Spleen (tissue), 11 donors: ENCODE data around the gene LRRC56. TPM values are rescaled to one million over a fixed set of nuclear protein-coding genes. Genes with fewer than 3 reads are reported as not detected.
"Not testable (repeated sequence)": the region's sequence is repeated elsewhere in the genome, so short reads cannot be mapped to it uniquely, and the experiment has no call there.

Experiments
- DNase-seq: peaks from one replicate; pipeline ENCODE4 v3.0.0-alpha.2; 2020
- H3K27ac ChIP-seq, 8 donors: fragments of 200-600 bp; sonication (generic) in 7 of 8; 1 replicate in 4 of 8; 2 replicates in 4 of 8; pipeline versions ENCODE4 v1.5.0 to v1.8.0; 2016 to 2021; ENCODE audit warnings: inconsistent platforms in 4 of 8, mild to moderate bottlenecking in 4 of 8, moderate library complexity in 1 of 8
- H3K27me3 ChIP-seq, 7 donors: fragments of 200-600 bp; sonication (generic) in 6 of 7; replicated peaks in 1 of 7; 1 replicate in 4 of 7; 2 replicates in 3 of 7; pipeline versions ENCODE4 v1.5.0 to v1.8.0; 2016 to 2021; ENCODE audit warnings: inconsistent platforms in 3 of 7, mild to moderate bottlenecking in 1 of 7
- H3K36me3 ChIP-seq, 6 donors: fragments of 200-600 bp; sonication (generic) in 5 of 6; 1 replicate in 4 of 6; 2 replicates in 2 of 6; pipeline versions ENCODE4 v1.5.0 to v1.8.0; 2016 to 2021; ENCODE audit warnings: inconsistent platforms in 2 of 6
- H3K4me1 ChIP-seq, 6 donors: fragments of 200-600 bp; sonication (generic) in 5 of 6; 1 replicate in 3 of 6; 2 replicates in 3 of 6; pipeline versions ENCODE4 v1.5.0 to v1.8.0; 2016 to 2021; ENCODE audit warnings: inconsistent platforms in 3 of 6
- H3K4me3 ChIP-seq, 8 donors: fragments of 200-600 bp; sonication (generic) in 7 of 8; 1 replicate in 4 of 8; 2 replicates in 4 of 8; pipeline versions ENCODE4 v1.5.0 to v1.8.0; 2016 to 2021; ENCODE audit warnings: inconsistent platforms in 4 of 8, mild to moderate bottlenecking in 4 of 8, moderate library complexity in 2 of 8
- H3K9me3 ChIP-seq, 8 donors: fragments of 200-600 bp; sonication (generic) in 7 of 8; 1 replicate in 4 of 8; 2 replicates in 4 of 8; pipeline versions ENCODE4 v1.5.0 to v1.8.0; 2016 to 2021; ENCODE audit warnings: inconsistent platforms in 4 of 8
- POLR2A ChIP-seq, 3 donors: fragments of 450-650 bp; IDR thresholded peaks; one replicate each; pipeline ENCODE4 v1.5.1; 2017; ENCODE audit warnings: antibody characterized with exemption in 3 of 3, mild to moderate bottlenecking in 1 of 3
- POLR2AphosphoS5 ChIP-seq, 3 donors: sonication (generic); formaldehyde crosslinking; IDR thresholded peaks; one replicate each; pipeline ENCODE4 v1.5.1; 2017; ENCODE audit warnings: antibody characterized with exemption in 3 of 3
- WGBS, 5 donors: extraction: QIAGEN DNeasy Blood & Tissue Kit in 3 of 5; methylation state at CpG; one replicate each; pipeline versions ENCODE4 v1.1.5 to v1.1.7; 2013 to 2018; 5-methylcytosine and 5-hydroxymethylcytosine counted together
- intact Hi-C: fragments of 100-400 bp; cut with DNase I; formaldehyde crosslinking; loops from one replicate; pipeline ENCODE4 v1.15.0; 2023; ENCODE audit warnings: low total_unique reads
- polyA plus RNA-seq, 3 donors: library from polyadenylated mRNA; stranded (reverse); fragments of 200-250 nt; gene quantifications; one replicate each; pipeline ENCODE4 v1.2.1, GENCODE V29; 2013
- total RNA-seq, 7 donors: library from RNA; depleted of rRNA in 3 of 7; stranded (reverse); fragments of >200 nt in 3 of 7; fragmentation: NEBNext Ultra II Directional in 4 of 7; extraction: Animal tissue kit (Norgen Biotek cat#: 25700) in 4 of 7; gene quantifications; one replicate each; pipeline versions ENCODE4 v1.1.0 to v1.2.1, GENCODE V29; 2016 to 2021
- TF ChIP-seq, protein P1 (sequence below), 11 experiments: fragments of 200-600 bp in 7 of 11; fragments of 450-650 bp in 4 of 11; sonication (generic) in 4 of 11; IDR thresholded peaks in 8 of 11; conservative IDR thresholded peaks in 3 of 11; 1 replicate in 7 of 11; 2 replicates in 4 of 11; pipeline versions ENCODE4 v1.4.0 to v1.8.0; 2016 to 2021; ENCODE audit warnings: antibody characterized with exemption in 11 of 11, inconsistent platforms in 4 of 11, mild to moderate bottlenecking in 1 of 11
- donor health status: healthy with polysubstance abuse.
- donor health status: DM: no; HTN: no; CAD: no; lungs with moderate emphysema.
- donor health status: DM: no; HTN: no; CAD: no.
- donor health status: Bipolar disorder and iron deficiency.
- donor health status: healthy.
- donor health status: DM: no; HTN: no; CAD: no.
- donor health status: DM: yes; HTN: yes; CAD: no.

The LRRC56 gene
- total and polyA plus RNA-seq, 10 donors = 1.0 to 4.6 (median 2.3) TPM

DNA sequence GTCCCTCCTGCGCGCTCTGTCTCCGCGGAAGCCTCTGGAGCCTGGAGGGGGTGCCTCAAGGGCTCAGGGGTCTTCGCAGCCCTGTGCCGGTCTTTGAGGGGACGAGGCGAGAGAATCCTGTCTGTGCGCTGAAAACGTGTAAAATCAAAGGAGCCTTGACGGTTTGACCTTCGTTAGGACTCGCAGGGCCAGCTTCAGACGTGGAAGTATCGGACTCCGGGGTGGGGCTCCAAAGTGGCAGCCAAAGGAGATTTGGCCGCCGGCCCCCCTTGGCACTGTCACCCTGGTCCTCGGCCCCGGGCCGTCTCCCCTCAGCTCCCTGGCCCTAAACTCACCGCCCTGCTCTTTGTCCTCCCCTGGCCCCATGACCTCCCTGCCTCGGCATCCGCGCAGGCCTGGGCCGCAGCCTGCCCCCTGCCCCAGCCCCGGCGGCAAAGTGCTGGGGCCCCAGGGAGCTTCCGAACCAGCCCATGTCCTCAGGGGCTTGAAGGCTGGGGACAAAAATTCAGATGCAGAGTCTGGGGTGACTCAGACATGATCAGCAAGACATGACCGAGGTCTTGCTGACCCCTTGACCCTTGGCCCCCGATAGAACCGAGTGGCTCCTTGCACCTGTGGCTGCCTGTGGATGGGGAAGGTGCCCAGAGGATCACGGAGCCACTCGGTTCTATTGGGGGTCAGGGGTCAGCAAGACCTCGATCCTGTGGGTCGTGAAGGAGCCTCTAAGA is 32.0 kb downstream of the LRRC56 start:
- TF ChIP-seq POLR2AphosphoS5 (IDR thresholded peaks at IDR 0.05) (no peak), POLR2A (IDR thresholded peaks at IDR 0.05) (no peak)
- TF ChIP-seq, protein P1, sequence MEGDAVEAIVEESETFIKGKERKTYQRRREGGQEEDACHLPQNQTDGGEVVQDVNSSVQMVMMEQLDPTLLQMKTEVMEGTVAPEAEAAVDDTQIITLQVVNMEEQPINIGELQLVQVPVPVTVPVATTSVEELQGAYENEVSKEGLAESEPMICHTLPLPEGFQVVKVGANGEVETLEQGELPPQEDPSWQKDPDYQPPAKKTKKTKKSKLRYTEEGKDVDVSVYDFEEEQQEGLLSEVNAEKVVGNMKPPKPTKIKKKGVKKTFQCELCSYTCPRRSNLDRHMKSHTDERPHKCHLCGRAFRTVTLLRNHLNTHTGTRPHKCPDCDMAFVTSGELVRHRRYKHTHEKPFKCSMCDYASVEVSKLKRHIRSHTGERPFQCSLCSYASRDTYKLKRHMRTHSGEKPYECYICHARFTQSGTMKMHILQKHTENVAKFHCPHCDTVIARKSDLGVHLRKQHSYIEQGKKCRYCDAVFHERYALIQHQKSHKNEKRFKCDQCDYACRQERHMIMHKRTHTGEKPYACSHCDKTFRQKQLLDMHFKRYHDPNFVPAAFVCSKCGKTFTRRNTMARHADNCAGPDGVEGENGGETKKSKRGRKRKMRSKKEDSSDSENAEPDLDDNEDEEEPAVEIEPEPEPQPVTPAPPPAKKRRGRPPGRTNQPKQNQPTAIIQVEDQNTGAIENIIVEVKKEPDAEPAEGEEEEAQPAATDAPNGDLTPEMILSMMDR (IDR thresholded peaks at IDR 0.05 in 8 of 11, conservative IDR thresholded peaks at IDR 0.05 in 3 of 11) = no peak
- Histone ChIP-seq H3K36me3 (no peaks in the 10 kb centered on the region), H3K9me3 (no peaks in the 10 kb centered on the region), H3K27me3 (peaks cover 0 to 26% (median 3%) of the 10 kb centered on the region in 7 donors), H3K27ac (peak overlapping the region; percentile 60 to 88 (median 75)), H3K4me1 (peaks cover 5 to 29% (median 16%) of the 10 kb centered on the region in 6 donors), H3K4me3 (peak overlapping the region; percentile 34 to 82 (median 53))
- WGBS, 5 donors = 41 to 54% (median 46%) methylated on average over 24 to 36 of the region's 36 CpGs
- intact Hi-C loops = no loop called here
- peak; percentile 78 for DNase-seq

DNA sequence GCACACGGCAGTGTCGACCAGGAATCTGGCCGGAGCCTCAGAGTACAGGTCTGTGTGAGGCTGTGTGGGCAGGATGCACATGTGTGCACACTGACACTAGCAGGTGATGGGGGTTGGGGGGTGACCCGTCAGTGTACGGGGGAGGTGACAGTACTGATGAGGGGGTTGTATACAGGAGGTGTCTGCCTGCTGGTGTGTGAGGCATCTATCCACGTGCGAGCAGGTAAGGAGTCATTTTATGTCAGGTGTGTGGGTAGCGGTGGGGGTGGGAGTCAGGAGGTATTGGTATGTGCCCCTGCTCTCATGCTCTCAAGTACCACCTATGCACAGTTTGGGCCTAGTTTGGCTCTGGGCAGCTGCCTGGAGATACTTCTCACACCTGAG is 34.5 kb downstream of the LRRC56 start:
- 69 to 86% (median 80%) methylated on average over 5 to 8 of the region's 8 CpGs for WGBS, 5 donors
- Histone ChIP-seq H3K4me3 (no peak overlapping the region), H3K9me3 (no peaks in the 10 kb centered on the region), H3K27me3 (peaks cover 0 to 39% (median 14%) of the 10 kb centered on the region in 7 donors), H3K27ac (no peak overlapping the region), H3K4me1 (peaks cover 5 to 43% (median 29%) of the 10 kb centered on the region in 6 donors), H3K36me3 (no peaks in the 10 kb centered on the region)
- intact Hi-C loops = no loop called here
- TF ChIP-seq, protein P1 (IDR thresholded peaks at IDR 0.05 in 8 of 11, conservative IDR thresholded peaks at IDR 0.05 in 3 of 11) = no peak
- TF ChIP-seq POLR2AphosphoS5 (IDR thresholded peaks at IDR 0.05) = no peak
- TF ChIP-seq POLR2A (IDR thresholded peaks at IDR 0.05) = no peak
- DNase-seq = no peak

DNA sequence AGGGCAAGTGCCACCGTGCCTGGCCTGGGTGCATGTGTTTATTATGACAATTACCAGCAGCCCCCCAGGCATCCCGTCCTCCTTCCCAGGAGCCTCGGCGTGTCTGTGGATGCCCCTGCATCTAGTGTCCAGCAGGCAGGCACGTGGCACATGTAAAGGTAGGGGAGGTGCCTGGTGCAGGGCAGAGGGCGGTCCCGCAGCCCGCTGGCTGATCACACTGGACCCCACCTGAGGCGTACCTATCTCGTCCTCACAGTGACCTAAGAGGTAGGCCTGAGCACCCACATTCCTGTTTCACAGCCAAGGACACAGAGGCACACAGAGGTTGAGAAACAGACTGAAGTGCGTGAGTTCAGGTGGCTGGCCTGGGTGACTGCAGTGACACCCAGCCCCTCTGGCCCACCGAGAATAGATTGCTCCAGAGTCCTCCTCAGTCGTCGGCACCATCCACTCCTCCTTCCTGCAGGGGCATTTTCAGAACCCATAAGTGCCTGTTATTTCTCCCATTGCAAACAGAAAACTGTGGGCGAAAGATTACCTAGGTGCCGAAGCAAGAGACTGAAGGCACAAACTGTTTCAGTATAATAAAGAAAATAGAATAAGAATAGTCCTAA is 35.9 kb downstream of the LRRC56 start:
- Histone ChIP-seq H3K9me3 (no peaks in the 10 kb centered on the region), H3K27ac (no peak overlapping the region), H3K4me3 (no peak overlapping the region), H3K27me3 (peaks cover 0 to 34% (median 14%) of the 10 kb centered on the region in 7 donors), H3K36me3 (peaks cover 0 to 2% (median 0%) of the 10 kb centered on the region in 6 donors), H3K4me1 (peaks cover 18 to 49% (median 39%) of the 10 kb centered on the region in 6 donors)
- DNase-seq = peak; percentile 80
- WGBS, 5 donors = 91 to 95% (median 93%) methylated on average over 14 to 16 of the region's 16 CpGs
- no peak for TF ChIP-seq POLR2AphosphoS5 (IDR thresholded peaks at IDR 0.05)
- TF ChIP-seq POLR2A (IDR thresholded peaks at IDR 0.05) = no peak
- TF ChIP-seq, protein P1 (IDR thresholded peaks at IDR 0.05 in 8 of 11, conservative IDR thresholded peaks at IDR 0.05 in 3 of 11) = no peak
- intact Hi-C loops = no loop called here

DNA sequence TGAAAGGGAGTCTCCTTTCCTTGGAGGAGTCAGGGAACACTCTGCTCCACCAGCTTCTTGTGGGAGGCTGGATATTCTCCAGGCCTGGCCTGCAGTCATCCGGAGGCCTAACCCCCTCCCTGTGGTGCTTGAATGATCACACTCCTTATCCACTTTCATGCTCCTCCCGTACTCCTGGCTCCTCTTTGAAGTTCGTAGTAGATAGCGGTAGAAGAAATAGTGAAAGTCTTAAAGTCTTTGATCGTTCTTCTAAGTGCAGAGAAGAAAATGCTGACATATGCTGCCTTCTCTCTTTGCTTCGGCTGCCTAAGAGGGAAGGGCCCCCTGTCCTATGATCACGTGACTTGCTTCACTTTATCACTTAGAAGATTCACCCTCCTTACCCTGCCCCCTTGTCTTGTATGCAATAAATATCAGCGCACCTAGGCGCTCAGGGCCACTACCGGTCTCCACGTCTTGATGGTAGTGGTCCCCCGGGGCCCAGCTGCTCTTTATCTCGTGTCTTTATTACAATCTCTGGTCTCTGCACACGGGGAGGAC is 36.8 kb downstream of the LRRC56 start:
- Histone ChIP-seq H3K4me1 (peaks cover 24 to 54% (median 44%) of the 10 kb centered on the region in 6 donors), H3K27me3 (peaks cover 0 to 26% (median 14%) of the 10 kb centered on the region in 7 donors), H3K4me3 (peak overlapping the region in 3 of 8 donors; percentile 82 to 94 (median 91)), H3K36me3 (peaks cover 0 to 11% (median 0%) of the 10 kb centered on the region in 6 donors), H3K27ac (peak overlapping the region in 2 of 8 donors; percentile 11 to 15)
- H3K9me3 ChIP-seq, intact Hi-C loops: not testable (repeated sequence)
- WGBS, 5 donors = 51 to 61% (median 56%) methylated on average over 14 of the region's 14 CpGs
- DNase-seq = peak; percentile 74
